Muscle layer of colon (tissue), 2 donors: Measurements from ENCODE around the gene COL5A1.

Experiments used
- H3K27ac ChIP-seq: one replicate; pipeline ENCODE4 v1.7.0; 2013; ENCODE audit warnings: low read depth, mild to moderate bottlenecking, low read length, moderate library complexity
- H3K27me3 ChIP-seq, 2 donors: one replicate each; pipeline ENCODE4 v1.7.0; 2013; ENCODE audit warnings: low read length in 2 of 2, mild to moderate bottlenecking in 2 of 2; ENCODE audit not compliant: insufficient read depth in 2 of 2, control insufficient read depth in 1 of 2
- H3K36me3 ChIP-seq: one replicate; pipeline ENCODE4 v1.7.0; 2013; ENCODE audit warnings: mild to moderate bottlenecking, low read length; ENCODE audit not compliant: insufficient read depth
- H3K4me1 ChIP-seq: one replicate; pipeline ENCODE4 v1.7.0; 2013; ENCODE audit warnings: mild to moderate bottlenecking, low read length; ENCODE audit not compliant: insufficient read depth
- H3K4me3 ChIP-seq, 2 donors: one replicate each; pipeline ENCODE4 v1.7.0; 2013; ENCODE audit warnings: low read length in 2 of 2, low read depth in 1 of 2, mild to moderate bottlenecking in 1 of 2, moderate library complexity in 1 of 2
- H3K9ac ChIP-seq: one replicate; pipeline ENCODE4 v1.7.0; 2013; ENCODE audit warnings: low read length
- H3K9me3 ChIP-seq: one replicate; pipeline ENCODE4 v1.7.0; 2013; ENCODE audit warnings: mild to moderate bottlenecking, low read length
- donor health status: abdominal sarcoma.
- donor health status: Adenocarcinoma of cecum.

COL5A1 gene

GRCh38 chr9:134641173-134641989 is at the start of gene COL5A1:
COL5A1 (plus strand) TSS chr9:134641803; CDS start chr9:134642188, 385 bp downstream.
- no peaks in the 10 kb centered on the region for H3K27me3 ChIP-seq
- no peaks in the 10 kb centered on the region for H3K36me3 ChIP-seq
- H3K4me3 ChIP-seq = peak within 1 kb of the TSS; percentile 63 to 67
- H3K9me3 ChIP-seq = no peaks in the 10 kb centered on the region
- H3K9ac ChIP-seq = peak within 1 kb of the TSS; percentile 77
- H3K27ac ChIP-seq = peak within 1 kb of the TSS; percentile 99
- peaks cover 28% of the 10 kb centered on the region for H3K4me1 ChIP-seq

- H3K4me1 ChIP-seq = no peaks in the 10 kb centered on the region
Measured at GRCh38 chr9:134592018-134592818, 49.4 kb upstream of the COL5A1 start.

GRCh38 chr9:134592819-134593200 is 48.8 kb upstream of the COL5A1 start:
- H3K36me3 ChIP-seq = no peaks in the 10 kb centered on the region
- H3K27me3 ChIP-seq = no peaks in the 10 kb centered on the region
- H3K9ac ChIP-seq = no peak overlapping the region
- no peak overlapping the region for H3K27ac ChIP-seq
- no peaks in the 10 kb centered on the region for H3K4me1 ChIP-seq
- H3K4me3 ChIP-seq = no peak overlapping the region
- H3K9me3 ChIP-seq = no peaks in the 10 kb centered on the region

More at GRCh38 chr9:134592018-134592818, 49.4 kb upstream of the COL5A1 start:
- H3K36me3 ChIP-seq = no peaks in the 10 kb centered on the region
- H3K9me3 ChIP-seq = no peaks in the 10 kb centered on the region
- no peak overlapping the region for H3K9ac ChIP-seq
- H3K4me3 ChIP-seq = no peak overlapping the region
- H3K27me3 ChIP-seq = no peaks in the 10 kb centered on the region
- no peak overlapping the region for H3K27ac ChIP-seq

DNA sequence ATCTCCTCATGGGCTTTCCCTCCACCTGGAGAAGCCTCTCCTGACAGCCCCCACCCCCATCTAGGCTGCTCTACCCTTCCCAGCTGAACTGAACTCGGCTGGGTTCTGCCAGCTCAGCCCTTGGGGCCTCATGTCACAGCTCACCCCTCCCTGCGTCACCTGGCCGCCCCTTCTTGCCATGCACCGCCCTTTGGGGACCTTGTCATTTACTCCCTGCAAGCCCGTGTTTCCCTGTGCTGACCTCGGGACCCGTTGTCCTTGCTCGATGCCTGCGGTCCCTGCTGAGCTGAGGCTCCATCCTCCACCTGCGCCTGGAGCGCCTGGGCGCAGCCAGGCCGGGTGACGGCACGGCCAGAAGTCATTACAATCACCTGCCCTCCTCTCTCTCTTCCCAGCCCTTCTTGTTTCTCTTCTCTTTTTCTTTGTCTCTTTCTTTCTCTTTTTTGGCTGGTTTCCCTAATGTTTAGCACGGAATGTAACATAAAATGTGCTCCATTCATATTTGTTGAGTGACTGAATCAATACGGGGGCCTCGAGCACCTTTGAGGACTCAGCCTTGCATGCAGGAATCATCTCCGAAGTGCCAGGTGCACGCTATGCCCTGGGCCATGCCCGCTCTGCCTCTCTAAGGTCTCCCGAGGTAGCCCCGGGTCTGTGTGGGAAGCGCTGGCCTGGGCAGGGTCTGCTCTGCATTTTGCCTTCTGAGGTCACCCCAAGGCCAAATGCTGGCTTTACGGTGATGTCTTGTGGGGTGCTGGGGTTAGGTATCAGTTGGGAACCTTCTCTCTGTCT is 48.1 kb upstream of the COL5A1 start:
- H3K27me3 ChIP-seq = no peaks in the 10 kb centered on the region
- H3K27ac ChIP-seq = no peak overlapping the region
- no peak overlapping the region for H3K4me3 ChIP-seq
- H3K9ac ChIP-seq = no peak overlapping the region
- no peaks in the 10 kb centered on the region for H3K4me1 ChIP-seq
- H3K9me3 ChIP-seq = no peaks in the 10 kb centered on the region
- H3K36me3 ChIP-seq = no peaks in the 10 kb centered on the region

GRCh38 chr9:134594078-134594941 is 47.3 kb upstream of the COL5A1 start:
- H3K4me3 ChIP-seq = no peak overlapping the region
- H3K9ac ChIP-seq = no peak overlapping the region
- no peaks in the 10 kb centered on the region for H3K27me3 ChIP-seq
- no peaks in the 10 kb centered on the region for H3K36me3 ChIP-seq
- no peak overlapping the region for H3K27ac ChIP-seq
- no peaks in the 10 kb centered on the region for H3K9me3 ChIP-seq
- H3K4me1 ChIP-seq = no peaks in the 10 kb centered on the region

DNA sequence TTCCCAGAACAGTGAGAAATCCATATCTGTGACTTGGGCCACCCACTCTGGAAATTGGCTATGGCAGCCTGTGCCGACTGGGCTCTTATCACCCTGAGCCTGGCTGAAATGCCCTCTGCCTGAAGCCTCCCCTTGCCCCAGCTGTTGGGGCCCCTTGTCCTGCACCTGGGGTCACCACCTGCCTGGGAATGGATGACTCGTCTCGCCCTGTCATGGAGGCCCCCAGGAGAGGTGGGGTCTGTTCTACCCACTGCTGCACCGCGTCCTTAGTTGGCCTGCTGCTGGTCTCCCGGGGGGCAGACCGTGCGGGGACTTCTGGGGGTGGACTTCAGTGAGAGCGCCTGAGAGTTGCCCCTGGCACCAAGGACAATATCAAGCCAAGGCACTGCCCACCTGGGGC is 46.6 kb upstream of the COL5A1 start:
- Histone ChIP-seq H3K27me3 (no peaks in the 10 kb centered on the region), H3K4me1 (no peaks in the 10 kb centered on the region), H3K9me3 (no peaks in the 10 kb centered on the region), H3K36me3 (no peaks in the 10 kb centered on the region), H3K4me3 (no peak overlapping the region), H3K27ac (no peak overlapping the region), H3K9ac (no peak overlapping the region)

DNA sequence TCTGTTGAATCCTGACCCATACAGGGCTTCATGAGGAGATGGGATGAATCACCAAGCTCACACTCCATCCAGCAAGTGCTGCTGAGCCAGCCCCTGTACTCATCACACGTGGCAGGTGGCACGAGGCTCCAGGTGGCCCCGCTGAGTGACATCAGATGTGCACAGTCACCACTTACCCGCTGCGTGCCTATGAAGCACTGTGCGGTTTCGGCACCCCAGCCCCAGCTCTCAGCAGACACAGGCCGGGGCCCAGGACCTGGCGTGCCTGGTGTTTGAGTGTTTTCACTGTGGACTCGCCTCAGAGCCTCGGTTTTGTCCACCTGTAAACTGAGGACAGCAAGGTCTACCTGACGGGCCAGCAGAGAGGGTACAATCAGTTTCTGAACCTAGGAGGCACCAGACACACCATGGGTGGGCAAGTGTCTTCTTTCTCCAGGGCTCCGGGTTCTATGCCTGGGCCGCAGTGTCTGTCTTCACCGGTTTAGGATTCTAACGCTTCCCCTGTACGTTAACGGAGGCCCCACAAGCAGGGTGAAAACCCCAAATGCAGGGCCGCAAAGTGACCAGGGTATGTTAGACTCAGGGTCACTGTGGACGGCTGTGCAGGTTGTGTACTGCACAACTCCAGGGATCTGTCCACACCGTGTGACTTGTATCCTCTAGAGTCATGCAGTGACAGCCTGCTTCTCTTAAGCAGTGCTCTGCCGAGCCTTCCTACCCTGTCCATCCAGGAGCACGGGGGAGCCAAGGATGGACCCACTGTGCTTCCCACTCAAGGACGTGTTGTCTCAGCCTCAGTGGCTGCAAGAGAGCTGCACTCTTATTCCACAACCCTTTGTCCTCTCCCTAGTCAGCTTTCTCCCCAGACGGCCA is 44.3 kb upstream of the COL5A1 start:
- no peak overlapping the region for H3K27ac ChIP-seq
- H3K36me3 ChIP-seq = no peaks in the 10 kb centered on the region
- H3K4me3 ChIP-seq = no peak overlapping the region
- no peaks in the 10 kb centered on the region for H3K27me3 ChIP-seq
- H3K9ac ChIP-seq = no peak overlapping the region
- peaks cover 3% of the 10 kb centered on the region for H3K4me1 ChIP-seq
- H3K9me3 ChIP-seq = no peaks in the 10 kb centered on the region

- Histone ChIP-seq H3K27me3 (no peaks in the 10 kb centered on the region), H3K4me3 (no peak overlapping the region), H3K27ac (no peak overlapping the region), H3K36me3 (no peaks in the 10 kb centered on the region), H3K4me1 (peaks cover 6% of the 10 kb centered on the region), H3K9me3 (no peaks in the 10 kb centered on the region), H3K9ac (no peak overlapping the region)
Measured at GRCh38 chr9:134597957-134598883, 43.4 kb upstream of the COL5A1 start.

GRCh38 chr9:134598884-134599245 is 42.7 kb upstream of the COL5A1 start:
- no peak overlapping the region for H3K4me3 ChIP-seq
- H3K27ac ChIP-seq = no peak overlapping the region
- no peaks in the 10 kb centered on the region for H3K36me3 ChIP-seq
- H3K9ac ChIP-seq = no peak overlapping the region
- H3K9me3 ChIP-seq = no peaks in the 10 kb centered on the region
- peaks cover 6% of the 10 kb centered on the region for H3K4me1 ChIP-seq
- no peaks in the 10 kb centered on the region for H3K27me3 ChIP-seq
